Fibroblast of pulmonary artery (primary cell): ENCODE measurements around the gene PLXDC2.
"Not testable (repeated sequence)": the region's sequence is repeated elsewhere in the genome, so short reads cannot be mapped to it uniquely, and the experiment has no call there.

Experiments
- DNase-seq: peaks from one replicate; pipeline ENCODE4 v3.0.0-alpha.2; 2010; ENCODE audit warnings: low read depth
- H3K4me3 ChIP-seq: replicated peaks from 2 replicates; pipeline ENCODE4 v1.5.1; 2011; ENCODE audit warnings: low read depth, mild to moderate bottlenecking, control low read depth, low read length, moderate library complexity
- CTCF ChIP-seq: IDR thresholded peaks from 2 replicates; pipeline ENCODE4 v1.5.1; 2011; ENCODE audit warnings: mild to moderate bottlenecking, control low read depth, low read length, inconsistent platforms; ENCODE audit errors: missing control alignments

Gene PLXDC2

DNA sequence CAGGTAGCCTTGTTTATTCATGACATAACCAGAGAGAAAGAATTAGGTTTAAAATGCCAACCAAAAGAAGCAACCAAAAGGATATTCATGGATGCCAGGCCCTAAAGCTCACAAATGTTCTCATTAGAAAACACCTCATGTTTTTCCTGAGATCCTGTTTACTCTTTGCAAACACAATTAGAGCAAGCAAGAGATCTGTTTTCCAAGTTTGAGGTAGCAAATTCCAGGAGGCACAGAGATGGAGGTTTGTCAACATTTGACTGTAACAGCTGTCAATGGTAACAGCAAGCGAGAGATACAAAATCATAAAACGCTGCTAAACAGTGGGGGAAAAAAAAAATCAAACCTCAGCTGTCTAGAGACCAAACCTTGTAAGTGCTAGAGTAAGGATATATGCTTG, 182.2 kb downstream of the PLXDC2 start:
- no peak for TF ChIP-seq CTCF
- no peak overlapping the region for H3K4me3 ChIP-seq
- no peak for DNase-seq

GRCh38 chr10:19999431-19999830, 183.2 kb downstream of the PLXDC2 start:
- no peak for TF ChIP-seq CTCF
- H3K4me3 ChIP-seq = no peak overlapping the region
- no peak for DNase-seq

DNA sequence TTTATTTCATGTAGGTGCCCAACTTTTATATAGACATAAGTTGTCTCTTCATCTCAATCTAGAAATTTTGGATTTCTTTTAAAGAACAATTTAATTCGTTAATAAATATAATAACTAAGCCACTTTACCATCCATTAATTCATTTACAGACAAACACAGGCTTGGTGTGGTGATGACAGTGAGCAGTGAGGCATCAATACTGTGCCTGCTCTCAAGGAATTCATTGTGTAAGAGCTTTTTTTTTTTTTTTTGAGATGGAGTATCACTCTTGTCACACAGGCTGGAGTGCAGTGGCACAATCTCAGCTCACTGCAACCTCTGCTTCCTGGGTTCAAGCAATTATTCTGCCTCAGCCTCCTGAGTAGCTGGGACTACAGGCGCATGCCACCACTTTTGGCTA, 185.8 kb downstream of the PLXDC2 start:
- DNase-seq, H3K4me3 ChIP-seq: not testable (repeated sequence)

- TF ChIP-seq CTCF = no peak
- no peak overlapping the region for H3K4me3 ChIP-seq
- DNase-seq = no peak
Observed at GRCh38 chr10:20002657-20003056, 186.4 kb downstream of the PLXDC2 start.

- H3K4me3 ChIP-seq = no peak overlapping the region
- TF ChIP-seq CTCF = no peak
- DNase-seq = peak; percentile 70
Observed at GRCh38 chr10:20004087-20004523, 187.9 kb downstream of the PLXDC2 start.

GRCh38 chr10:20005638-20006037, 189.4 kb downstream of the PLXDC2 start:
- no peak overlapping the region for H3K4me3 ChIP-seq
- no peak for DNase-seq
- TF ChIP-seq CTCF = no peak

DNA sequence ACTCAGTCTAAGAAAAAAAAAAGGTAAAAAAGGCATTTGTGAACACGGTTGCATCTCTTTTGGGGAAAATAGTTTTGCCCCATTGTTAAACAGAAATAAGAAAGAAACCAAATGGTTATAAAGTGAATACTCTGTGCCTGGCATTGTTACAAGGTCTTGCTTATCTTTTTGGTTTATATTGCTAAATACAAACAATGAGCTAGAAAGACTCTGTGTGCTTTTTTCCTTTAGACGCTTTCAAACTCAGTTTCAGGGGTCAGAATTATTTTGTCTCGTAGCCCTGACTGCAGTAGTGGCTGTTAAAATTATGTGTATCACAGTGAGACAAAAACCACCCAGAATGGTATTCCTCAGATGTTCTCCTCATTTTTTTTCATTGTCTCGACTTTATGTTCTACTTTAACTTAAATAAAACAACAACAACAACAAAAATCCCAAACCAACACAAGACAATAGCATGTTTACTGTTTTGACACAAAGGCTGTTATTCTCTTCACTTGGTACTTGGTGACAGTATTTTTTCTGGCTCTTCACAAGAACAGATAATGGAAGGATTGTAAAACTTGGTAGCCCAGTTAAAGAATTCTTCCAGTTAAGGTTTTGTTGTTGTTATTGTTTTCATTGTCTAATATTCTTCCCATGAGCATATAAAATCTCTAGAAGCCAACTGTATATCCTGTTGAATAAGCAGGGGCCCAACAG, 190.1 kb downstream of the PLXDC2 start:
- peak; percentile 44 for DNase-seq
- TF ChIP-seq CTCF = no peak
- no peak overlapping the region for H3K4me3 ChIP-seq

- H3K4me3 ChIP-seq = no peak overlapping the region
- peak; percentile 19 for DNase-seq
- no peak for TF ChIP-seq CTCF
Observed at GRCh38 chr10:20007426-20007825, 191.2 kb downstream of the PLXDC2 start.
